GM21619 (cell line): ENCODE data around the gene SERPINB12.

Experiments
- ATAC-seq: cut with Tn5 transposase; IDR thresholded peaks from one replicate; pipeline ENCODE4 v1.9.1; 2021; ENCODE audit not compliant: unreplicated experiment

Gene SERPINB12

DNA sequence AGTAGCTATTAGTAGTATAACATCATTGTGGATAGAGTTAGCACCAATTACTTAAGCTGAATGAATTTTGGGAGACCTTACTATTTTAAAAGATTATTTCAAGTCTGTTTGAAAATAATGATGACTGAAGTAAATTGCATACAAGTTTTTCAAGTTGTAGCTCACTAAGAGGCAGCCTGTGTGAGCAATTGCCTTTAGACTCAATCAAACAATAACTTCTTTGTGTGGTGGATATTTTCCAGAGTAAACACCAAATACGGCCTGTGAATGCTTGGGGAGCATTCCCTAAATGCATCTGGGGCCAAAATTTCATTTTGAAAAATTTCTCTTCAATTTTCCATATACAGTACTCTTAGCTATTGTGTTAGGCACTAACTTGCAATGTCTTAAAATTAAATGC is 7.9 kb downstream of the SERPINB12 start:
- no peak for ATAC-seq

GRCh38 chr18:63551769-63552168 is 9.6 kb downstream of the SERPINB12 start:
- ATAC-seq, result no peak

DNA sequence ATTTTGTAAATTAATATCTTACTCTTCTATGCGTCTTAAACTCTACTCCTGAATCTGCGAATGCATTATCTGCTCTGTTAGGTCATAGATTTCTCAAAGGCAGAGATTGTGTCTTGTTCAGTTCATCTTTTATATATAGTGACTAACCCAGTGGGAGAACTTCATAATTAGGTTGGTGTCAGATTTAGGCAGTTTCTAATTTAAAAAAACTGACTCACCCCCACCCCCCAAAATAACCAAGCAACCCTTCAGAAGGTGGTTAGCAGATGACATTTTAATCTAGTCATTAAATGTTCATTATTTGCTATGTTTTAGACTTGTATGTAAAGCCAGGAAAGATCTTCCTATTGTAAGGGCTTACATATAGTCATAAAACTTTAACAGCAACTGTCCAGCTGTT is 10.4 kb downstream of the SERPINB12 start:
- ATAC-seq, result no peak

DNA sequence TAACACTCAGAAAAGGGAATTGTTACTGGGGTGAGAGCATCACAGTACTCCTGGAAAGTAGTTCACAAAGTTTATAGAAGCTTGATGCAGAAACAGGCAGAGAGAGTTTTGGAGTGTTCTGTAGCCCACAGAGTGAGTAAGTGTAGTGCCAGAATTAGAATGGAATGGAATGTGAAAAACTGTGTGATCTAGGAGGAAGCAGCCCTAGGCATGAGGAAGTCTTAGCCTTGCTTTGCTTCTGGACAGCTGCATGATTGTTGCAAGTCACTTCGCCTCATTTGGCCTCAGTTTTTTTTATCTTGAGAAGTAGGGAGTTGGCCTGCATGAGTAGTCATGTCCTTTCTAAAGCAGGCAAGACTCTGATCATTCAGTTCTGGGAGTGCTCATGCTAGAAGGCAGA is 10.9 kb downstream of the SERPINB12 start:
- no peak for ATAC-seq

DNA sequence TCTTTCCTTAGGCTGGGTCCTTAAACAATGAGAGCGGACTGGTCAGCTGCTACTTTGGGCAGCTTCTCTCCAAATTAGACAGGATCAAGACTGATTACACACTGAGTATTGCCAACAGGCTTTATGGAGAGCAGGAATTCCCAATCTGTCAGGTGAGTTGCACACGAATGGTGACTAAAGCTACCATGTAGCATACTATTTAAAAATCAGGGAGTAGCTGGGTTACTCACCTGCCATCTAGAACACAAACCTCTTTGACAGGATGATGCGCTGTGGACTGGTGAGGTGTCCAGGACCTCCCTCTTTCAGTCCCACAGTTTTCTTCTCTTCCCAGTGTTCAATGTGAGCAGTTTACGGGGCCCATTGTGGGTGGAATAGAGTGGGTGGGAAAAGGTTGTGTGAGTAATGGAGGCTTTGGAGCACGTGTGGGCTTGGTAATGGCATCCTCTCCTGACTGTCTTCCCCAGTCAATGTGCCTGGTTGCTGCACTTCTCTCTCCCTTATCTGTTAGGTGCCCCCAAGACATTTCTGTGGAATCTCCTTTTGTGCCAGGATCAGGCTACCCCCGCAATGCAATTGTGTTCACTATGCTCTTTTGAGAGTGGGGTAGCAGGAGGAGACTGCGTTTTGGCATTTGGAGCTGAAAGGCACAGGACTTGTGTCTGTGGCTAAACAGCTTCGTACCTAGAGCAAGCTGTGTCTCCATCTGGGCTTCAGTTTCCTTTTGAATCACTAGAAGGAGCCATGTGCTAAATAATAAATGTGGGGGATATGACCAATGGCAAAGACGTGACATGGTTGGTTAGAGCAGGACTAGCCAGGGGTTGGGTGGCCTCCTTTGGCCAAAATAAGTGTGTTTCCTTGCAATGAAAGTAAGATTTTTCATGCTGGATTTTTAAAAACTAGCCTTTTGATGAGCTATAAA is 17.7 kb downstream of the SERPINB12 start:
- no peak for ATAC-seq

DNA sequence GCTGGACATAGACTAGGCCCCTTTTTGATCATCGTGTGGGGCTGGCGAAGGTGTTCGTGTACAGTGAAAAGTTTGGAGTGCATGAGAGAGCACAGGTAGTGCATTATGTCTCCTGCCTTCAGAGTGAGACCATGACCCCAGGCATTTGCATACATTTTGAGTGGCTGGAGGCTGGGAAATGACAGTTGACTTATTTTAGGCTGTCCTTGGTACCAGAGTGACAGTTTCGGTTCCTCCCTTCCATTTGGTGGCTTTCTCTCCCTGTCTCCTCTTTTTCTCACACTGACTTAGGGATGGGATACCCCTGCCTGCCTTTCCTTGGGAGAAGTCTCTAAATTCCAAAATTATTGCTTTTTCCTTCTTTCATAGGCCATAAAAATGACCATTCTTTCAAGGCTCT is 20.1 kb downstream of the SERPINB12 start:
- peak; percentile 79 for ATAC-seq

DNA sequence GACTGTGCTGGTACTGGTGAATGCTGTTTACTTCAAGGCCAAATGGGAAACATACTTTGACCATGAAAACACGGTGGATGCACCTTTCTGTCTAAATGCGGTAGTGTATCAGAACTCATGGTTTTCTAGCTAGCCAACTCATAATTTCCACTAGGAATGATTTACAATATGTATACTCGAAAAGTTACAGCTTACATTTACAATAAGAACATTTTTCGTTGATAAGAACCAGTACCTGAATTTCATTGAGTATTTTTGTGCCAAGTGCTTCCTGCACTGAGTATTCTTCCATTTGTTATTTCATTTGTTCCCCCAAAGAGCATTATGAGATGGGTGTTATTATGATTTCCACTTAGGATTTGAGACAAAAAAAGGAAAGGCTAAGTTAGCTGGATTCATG is 21.9 kb downstream of the SERPINB12 start:
- ATAC-seq, result no peak

DNA sequence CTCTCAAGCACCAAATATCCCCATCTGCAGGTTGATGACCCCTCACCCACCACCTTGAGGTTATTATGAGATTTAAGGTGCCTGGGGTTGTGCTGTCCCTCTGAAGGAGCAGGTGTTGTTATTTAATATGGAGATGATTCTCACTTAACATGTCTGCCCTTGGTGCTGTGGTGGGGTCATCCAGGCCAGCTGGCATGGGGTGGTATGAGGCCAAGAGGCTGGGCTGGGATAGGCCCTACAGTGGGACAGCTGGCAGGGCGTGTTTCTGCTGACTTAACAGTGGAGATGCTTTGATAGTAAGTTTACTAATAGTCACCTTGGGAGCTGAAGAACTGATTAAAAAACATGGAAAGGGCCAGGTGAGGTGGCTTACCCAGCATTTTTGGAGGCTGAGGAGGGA is 22.4 kb downstream of the SERPINB12 start:
- no peak for ATAC-seq

DNA sequence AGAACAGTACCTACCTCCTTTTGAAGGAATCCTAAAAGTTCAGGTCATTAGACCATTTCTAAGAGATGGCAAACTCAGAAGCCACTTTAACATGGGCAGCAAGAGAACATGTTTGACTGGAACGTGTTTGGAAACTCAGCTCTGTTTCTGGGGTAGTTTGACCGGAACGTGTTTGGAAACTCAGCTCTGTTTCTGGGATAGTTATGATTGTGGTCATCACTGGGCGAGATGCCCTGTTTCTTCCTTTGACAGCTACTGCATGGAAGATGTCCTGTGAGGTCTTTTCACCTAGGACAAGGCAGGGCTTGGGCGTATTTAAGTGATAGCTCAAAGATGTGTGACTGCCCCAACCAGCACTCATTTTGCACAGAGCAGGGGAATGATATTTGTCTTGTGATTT is 25.1 kb downstream of the SERPINB12 start:
- ATAC-seq, result no peak

- no peak for ATAC-seq
These were observed 25.7 kb downstream of the SERPINB12 start for GRCh38 chr18:63567825-63568224.

- no peak for ATAC-seq
These were observed 28.6 kb downstream of the SERPINB12 start for GRCh38 chr18:63570721-63571120.

- no peak for ATAC-seq
These were observed 33.5 kb downstream of the SERPINB12 start for GRCh38 chr18:63575681-63576080.

GRCh38 chr18:63578357-63578958 is 36.3 kb downstream of the SERPINB12 start:
- no peak for ATAC-seq

- no peak for ATAC-seq
These were observed 37.4 kb downstream of the SERPINB12 start for GRCh38 chr18:63579616-63580015.

DNA sequence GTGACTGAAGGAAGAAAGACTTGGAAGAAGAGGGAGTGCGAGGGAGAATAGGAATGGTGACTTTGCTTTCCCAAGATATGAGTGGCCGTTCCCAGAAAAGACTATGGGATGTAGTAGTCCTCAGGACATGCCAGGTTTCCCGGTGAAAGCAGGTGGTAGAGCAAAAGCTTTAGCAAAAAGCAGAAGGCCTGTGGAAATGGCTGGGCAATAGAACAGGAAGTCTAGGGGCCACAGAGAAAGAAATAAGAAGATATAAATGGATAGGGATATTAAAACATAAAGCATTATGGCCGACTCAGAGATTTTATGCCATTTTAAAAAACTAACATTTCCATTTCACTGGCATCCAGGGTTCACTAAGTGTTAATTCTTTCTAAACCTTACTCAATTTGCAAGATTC is 43.8 kb downstream of the SERPINB12 start:
- ATAC-seq, result no peak

DNA sequence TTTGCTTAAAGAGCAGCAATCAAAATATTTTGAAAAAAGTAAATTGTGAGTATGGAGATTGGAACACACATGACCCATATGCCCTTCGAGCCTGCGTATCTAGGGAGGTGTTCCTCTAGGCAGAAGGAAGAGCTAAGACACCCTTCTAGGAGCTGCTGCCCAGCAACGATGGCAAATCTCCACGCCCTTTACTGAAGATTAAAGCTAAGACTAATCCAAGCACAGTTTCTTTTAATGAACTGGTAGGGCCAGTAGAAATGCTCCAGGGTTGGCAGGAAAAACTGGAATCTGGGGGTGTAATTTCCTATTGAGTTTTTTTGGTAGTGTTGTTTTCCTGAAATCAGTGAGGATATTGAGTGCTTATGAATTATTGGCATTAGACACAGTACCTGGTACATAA is 44.3 kb downstream of the SERPINB12 start:
- no peak for ATAC-seq

GRCh38 chr18:63586966-63587365 is 44.8 kb downstream of the SERPINB12 start, which contains the start of gene SERPINB13:
TSS of gene SERPINB13 (plus strand) at chr18:63587343. CDS start at chr18:63588668, 1,325 bp downstream.
- ATAC-seq, result no peak

DNA sequence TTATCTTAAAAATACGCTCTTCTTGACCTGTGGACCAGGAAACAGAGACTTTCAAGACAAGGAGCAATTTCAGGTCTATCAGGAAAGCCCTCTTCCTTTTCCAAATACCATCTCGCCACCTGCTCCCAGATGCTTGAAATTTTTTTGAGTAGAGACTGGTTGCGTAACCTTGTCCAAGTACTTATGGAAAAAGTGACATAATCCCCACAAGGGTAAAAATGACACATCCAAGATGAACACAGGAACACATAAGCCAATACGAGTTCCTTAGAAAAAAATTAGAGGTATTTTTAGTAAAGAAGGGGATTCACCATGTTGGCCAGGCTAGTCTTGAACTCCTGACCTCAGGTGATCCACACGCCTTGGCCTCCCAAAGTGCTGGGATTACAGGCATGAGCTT is 46.7 kb downstream of the SERPINB12 start:
- no peak for ATAC-seq

GRCh38 chr18:63590373-63590772 is 48.2 kb downstream of the SERPINB12 start:
- ATAC-seq, result no peak

DNA sequence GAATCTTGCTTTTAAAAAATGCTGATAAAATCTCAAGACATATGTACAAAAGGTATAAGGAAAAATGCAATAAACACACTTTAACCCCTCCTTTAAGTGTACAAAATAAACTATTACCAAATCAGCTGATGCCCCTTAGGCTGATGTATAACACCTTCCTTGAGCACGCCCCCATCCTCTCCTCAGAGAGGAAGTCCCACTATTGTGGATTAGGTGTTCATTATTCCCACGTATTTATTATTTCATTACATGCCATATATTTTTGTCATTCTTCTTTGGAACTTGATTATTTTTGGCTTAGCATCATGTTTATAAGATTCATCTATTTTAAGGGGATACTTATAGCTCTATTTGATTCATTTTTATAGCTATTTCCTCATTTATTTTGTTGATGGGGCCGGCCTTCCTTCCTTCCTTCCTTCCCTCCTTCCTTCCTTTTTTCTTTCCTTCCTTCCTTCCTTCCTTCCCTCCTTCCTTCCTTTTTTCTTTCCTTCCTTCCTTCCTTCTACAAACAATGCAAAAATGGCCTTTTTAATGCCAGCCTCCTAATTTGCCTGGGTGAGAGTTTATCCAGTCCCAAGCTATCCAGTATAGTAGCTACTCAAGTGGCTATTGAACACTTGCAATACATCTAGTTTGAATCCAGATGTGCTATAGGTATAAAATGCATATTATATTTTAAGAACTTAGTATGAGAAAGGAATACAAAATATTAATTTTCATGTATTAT is 49.0 kb downstream of the SERPINB12 start:
- no peak for ATAC-seq

DNA sequence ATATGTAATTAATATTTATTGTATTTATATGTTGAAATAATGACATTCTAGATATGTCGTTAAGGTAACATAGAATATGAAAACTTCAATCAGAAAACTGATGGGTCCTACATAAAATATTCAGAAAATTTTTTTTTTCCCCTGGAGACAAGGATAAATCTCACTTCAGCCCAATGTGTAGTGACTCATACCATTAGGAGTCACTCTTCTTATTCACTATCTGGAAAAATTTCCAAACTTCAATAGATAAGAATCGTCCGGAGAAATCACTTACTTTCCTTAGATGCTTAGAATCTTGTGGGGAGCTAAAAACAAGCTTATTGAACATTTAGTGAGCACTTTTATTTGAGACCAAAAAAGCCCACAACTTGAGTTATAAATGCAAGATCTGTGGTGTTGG is 49.6 kb downstream of the SERPINB12 start:
- ATAC-seq, result no peak

DNA sequence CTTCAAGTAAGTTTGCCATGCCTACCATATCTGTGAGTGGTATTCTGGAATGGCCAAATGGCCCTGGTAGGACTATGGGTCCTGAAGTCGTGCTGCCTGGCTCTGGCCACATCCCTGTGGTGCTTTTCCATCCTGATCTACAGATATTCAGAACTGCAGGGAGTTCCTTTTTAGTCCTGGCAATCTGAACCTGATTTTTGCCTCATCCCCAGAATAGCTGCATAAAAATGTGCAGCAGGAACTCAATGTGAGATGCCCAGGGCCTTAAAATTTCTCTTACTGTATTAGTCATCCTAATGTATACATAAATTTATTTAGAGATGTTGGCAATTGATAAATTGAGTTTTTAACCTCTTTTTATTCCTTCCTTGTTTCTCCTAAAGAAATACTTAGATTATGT is 50.3 kb downstream of the SERPINB12 start:
- no peak for ATAC-seq
